Activated naive CD4-positive, alpha-beta T cell treated with anti-CD3 and anti-CD28 coated beads, Interleukin-2, amount 10 ng/mL, durations not matched to agents 5 hours and 36 hours (primary cell): ENCODE results near the gene GPR65. TPM values are rescaled to one million over a fixed set of nuclear protein-coding genes. Genes with fewer than 3 reads are reported as not detected.

Source experiments
- total RNA-seq, 2 experiments: library from RNA; stranded (reverse); gene quantifications; one replicate each; pipeline ENCODE4 v1.2.3, GENCODE V29; 2021

The GPR65 gene
- 10 to 100 TPM; 20.4 to 22.0 TPM for total RNA-seq

GRCh38 chr14:88005050-88005481 lies at the start of gene GPR65:
Gene GPR65, plus strand, starts transcription at chr14:88005135. Its CDS starts 5,713 bp downstream, at chr14:88010848.

GRCh38 chr14:87992718-87993628 lies 12.0 kb upstream of the GPR65 start, which contains the start of gene GALC:
Gene GALC, minus strand, starts transcription at chr14:87993182. Its CDS starts 18 bp downstream, at chr14:87993164.

Other genes starting within 250 kb of the GPR65 start
- gene GALC, start 12.0 kb upstream of the GPR65 start, total RNA-seq = 10 to 100 TPM; 16.8 to 22.0 TPM